H54 (cell line): ENCODE measurements around the gene PDPR.
"Not testable (repeated sequence)": the region's sequence is repeated elsewhere in the genome, so short reads cannot be mapped to it uniquely, and the experiment has no call there.

Experiments
- DNase-seq: peaks from one replicate; pipeline ENCODE4 v3.0.0; 2011; ENCODE audit warnings: low spot score, mixed read lengths; ENCODE audit not compliant: insufficient read length
- FAIRE-seq: peaks from 3 replicates; lab custom pipeline; 2011; peaks lifted over from hg19 to GRCh38; lab: Jason Lieb, UNC
- POLR2A ChIP-seq: IDR thresholded peaks from 2 replicates; pipeline ENCODE4 v1.6.1; 2011; ENCODE audit warnings: low read depth, mild to moderate bottlenecking, low read length

Gene PDPR

DNA sequence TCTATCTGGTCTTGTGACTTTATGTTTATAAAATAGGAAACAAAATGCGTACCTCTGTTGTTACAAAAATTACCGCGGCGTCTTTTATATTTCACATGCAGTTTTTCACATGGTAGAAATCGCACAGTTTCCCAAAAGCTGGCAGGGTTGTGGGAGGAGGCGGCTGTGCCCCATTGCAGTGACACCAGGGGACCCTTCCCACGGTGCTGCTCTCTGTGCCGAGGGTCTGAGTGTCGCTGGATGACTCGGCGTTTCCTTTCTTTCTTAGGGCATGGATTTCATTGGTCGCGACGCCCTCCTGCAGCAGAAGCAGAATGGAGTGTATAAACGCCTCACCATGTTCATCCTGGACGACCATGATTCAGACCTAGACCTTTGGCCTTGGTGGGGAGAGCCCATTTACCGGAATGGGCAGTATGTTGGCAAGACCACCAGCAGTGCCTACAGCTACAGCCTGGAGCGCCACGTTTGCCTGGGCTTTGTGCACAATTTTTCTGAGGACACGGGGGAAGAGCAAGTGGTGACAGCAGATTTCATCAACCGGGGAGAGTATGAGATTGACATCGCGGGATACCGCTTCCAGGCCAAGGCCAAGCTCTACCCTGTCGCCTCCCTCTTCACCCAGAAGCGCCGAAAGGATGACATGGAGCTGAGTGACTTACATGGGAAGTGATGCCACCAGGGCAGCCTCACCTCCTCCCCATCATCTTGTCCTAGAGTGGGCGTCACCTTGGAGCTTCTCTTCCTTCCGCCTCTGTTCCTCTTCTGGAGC, 42.3 kb downstream of the PDPR start:
- no peak for DNase-seq
- no peak for TF ChIP-seq POLR2A
- FAIRE-seq, result no peak

DNA sequence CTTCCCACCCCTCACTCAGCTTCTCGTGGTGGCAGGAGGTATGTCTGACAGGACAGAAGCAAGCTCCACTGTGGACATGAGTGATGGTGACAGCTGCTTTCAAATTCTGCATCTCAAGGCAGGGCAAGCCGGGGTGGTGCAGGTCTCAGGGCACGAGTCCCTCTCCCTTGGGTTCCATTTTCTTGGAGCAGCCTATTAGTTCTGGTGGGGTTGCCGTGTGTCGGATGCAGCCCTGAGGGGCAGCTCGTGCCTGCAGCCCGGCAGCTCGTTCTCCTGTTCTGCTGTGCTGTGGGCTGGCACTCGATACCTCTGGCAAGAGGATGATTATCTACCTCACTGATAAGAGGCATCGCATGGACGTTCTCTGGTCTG, 43.0 kb downstream of the PDPR start:
- DNase-seq (no peak), FAIRE-seq (no peak)
- TF ChIP-seq POLR2A, result no peak; the same call in 1 of the 2 replicates

DNA sequence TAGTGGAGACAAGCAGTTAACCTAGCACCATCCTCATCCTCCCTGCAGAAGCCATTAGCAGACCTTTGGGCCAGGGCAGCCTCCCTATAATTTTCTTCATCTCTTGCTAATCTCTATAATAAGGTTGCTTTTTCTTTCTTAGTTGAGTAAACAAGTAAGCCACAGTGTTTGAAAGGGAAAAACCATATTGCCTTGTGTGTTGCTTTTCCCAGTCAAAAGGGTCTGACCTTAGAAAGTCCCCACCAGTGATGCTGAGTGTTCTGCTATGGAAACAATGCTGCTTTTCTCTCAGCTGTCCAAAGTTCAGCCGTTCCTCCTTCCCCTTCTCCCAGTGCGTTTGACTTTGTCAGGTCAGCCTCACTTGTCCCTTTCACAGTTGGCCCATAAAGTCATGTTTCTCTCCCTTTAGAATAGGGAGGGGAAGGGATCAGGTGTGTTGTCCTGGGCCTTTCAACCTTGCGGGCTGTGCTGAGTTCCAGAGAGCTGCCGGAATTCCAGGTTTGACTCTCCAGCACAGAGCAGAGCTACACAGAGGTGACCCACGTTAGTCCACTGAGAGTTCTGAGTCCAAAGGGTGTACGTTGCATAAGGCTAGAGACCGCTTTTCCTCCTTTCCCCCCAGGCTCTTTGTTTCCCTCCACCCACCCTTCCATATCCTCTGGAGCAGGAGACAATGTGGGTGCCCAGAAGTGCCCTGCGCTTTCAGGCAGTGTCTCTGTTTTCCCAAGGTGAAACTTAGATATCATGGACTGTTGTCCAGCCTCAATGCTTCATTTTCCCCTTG, 43.5 kb downstream of the PDPR start:
- FAIRE-seq (no peak), DNase-seq (no peak)
- no peak for TF ChIP-seq POLR2A

DNA sequence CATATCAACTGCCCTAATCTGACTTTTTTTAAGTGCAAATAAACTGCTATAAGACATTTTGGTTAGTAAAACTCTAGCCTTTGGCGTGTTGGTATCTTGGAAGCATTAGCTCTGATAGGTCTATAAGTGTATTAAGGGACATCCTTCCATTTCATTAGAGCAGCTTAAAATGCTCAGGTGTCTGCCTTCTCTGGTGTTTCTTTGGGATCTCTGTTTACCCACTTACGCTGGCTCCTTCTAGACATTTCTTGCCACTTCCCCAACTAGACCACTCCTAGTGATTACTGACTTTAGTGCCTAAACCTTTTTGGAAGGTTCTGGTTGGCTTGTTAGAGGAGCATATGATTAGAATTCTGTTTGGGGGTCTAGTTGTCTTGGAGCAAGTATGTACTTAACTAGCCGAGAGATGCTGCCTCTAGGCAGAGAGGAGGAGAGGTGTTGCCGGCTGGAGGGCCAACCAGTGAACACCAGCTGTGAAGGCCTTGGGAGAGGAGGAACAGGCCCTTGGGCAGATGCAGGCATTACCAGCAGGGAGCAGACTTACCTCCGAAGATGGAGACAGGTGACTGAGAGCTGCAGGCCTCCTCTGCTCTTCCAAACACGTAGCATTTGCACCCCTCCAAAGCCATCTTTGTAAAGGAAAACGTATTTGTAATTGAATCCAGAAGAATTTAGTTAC, 44.3 kb downstream of the PDPR start:
- FAIRE-seq, result no peak
- TF ChIP-seq POLR2A, result no peak
- no peak for DNase-seq

DNA sequence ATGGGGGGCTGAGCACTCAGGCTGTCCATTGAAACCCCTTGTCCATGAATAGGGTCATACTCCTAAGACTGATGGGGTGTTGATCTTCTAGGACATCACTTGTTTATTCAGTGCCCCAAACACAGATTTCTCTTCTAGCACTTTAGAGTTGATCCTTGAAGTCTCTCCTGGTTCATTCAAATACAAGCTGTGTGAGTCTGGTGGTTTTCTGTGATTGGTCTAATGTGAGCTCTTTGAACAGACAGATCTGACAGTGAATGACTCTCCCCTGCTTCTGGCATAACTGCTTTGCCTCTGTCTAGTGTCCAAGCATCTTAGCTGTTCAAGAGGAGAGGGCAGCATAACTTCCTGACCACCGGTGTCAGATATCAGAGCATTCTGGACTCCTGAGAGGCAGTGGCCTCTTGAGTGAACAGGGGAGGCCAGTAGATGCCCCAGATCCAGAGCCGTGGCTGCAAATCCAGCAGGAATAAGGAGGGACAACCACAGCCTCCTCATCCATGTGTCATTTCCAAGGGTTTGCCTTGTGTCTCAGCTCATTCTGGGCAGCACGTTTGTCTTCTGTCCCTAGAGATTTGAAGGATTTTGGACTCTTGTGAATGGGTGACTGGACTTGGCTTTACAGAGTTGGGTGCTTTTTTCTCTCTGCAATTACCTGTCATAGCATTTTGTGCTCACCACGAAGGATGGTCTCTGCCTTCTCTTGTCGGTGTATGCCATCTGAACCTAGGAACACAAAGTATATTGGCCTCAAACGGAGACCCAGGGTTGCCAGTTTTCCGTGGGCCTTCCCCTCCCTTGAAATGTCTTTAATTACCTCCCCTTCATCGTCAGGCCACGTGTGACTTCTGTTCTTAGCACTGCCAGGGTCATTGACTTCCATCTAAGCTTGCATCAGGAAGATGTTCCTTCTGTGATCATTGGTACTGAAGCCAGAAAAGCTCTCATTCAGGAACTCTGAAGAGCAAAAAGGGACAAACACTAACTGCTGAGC, 45.5 kb downstream of the PDPR start:
- FAIRE-seq, result no peak
- no peak for DNase-seq
- no peak for TF ChIP-seq POLR2A

DNA sequence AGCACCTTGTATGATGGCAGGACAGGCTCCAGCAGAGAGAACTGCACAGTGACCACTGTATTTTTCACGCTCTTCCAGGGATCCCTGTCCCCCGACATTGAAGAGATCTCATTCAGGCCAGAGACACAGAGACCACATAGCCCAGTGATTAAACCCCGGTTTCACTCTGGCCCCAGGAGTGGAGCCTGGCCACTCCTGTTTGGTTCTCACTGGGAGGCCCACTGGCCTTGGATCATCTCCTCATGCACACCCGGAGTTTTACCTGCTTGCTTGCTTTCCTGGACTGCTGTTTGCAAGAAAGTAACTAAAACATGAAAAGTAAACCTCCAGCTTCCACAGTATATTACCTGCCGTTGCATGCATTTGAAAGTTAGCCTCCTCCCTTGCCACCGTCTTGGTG, 46.3 kb downstream of the PDPR start:
- FAIRE-seq, result no peak
- DNase-seq, result no peak
- no peak for TF ChIP-seq POLR2A

DNA sequence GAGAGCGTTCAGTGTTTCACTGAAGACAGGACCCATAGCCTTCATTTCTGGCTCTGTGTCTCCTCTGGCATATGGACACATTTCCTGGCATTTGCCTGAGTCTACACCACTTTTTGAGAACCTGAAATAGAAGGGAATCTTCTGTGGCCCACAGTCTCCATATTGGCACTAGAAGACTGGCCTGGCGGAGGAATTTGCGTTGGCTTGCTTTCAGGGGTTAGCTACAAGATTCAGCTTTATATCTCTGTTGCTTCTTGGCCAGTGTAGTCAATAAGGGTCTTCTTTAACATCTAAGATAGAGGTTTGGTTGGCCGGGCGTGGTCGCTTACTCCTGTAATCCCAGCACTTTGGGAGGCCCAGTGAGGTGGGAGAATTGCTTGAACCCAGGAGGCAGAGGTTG, 46.7 kb downstream of the PDPR start:
- no peak for FAIRE-seq
- no peak for TF ChIP-seq POLR2A
- DNase-seq, result no peak

DNA sequence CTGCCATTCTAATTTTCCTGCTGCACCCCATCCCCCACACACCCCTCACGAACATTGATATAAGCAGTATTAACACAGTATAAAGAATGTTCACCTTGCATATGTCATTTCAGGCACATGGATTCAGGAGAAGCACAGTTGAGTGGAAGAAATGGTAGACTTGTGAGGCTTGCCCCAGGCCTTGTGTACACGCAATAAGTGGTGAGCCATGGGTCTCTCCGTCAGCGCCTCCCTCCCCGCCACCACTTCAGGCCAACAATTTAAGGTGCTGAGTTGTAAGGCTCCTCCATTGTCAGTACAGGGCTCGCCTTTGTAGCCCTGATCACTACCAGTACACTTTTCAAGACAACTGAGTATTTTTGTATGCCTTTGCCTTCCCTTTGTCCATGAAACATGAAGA, 47.2 kb downstream of the PDPR start:
- FAIRE-seq (no peak), DNase-seq (no peak)

DNA sequence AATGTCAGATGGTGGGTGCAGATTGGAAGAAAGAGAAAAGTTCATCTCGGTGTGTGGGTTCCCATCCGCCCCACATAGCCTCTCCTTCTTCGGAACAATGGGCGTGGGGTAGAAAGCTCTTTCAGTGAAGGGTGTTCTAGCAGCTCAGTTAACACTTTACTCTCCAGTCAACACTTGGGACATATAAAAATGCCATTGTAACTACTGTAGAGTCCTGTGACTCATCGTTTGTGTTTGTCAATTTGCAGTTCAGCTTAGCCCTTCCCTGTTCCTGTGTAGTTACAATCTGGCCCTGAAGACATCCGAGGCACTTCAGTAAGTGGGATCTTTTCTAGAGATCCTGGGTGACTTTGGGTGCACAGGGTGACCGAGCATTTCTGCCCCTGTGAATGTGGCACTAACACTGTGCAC, 47.9 kb downstream of the PDPR start:
- no peak for FAIRE-seq
- no peak for TF ChIP-seq POLR2A

More for the DNA sequence above, 47.2 kb downstream of the PDPR start:
- TF ChIP-seq POLR2A, result no peak

DNA sequence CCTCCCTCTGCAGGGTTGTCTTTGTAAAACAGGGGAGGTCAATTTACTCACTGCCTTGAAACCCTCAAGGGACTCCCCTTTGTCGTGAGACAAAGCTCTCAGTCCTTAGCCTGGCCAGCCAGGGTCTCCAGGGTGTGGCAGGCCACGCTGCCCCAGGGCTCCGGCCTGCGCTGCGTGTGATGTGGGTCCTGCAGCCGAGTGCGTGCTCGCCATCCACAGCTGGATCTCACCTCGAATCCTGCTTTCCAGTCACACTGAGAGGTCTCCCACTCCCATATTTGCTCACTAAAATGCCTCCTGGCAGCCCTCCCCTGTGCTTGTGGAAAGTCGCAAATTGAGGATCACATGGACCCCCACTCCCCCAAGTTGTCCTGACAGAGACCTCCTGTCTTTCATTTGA, 49.5 kb downstream of the PDPR start:
- FAIRE-seq (no peak), DNase-seq (no peak)
- no peak for TF ChIP-seq POLR2A

More for the DNA sequence above, 47.9 kb downstream of the PDPR start:
- DNase-seq, result peak; percentile 95

DNA sequence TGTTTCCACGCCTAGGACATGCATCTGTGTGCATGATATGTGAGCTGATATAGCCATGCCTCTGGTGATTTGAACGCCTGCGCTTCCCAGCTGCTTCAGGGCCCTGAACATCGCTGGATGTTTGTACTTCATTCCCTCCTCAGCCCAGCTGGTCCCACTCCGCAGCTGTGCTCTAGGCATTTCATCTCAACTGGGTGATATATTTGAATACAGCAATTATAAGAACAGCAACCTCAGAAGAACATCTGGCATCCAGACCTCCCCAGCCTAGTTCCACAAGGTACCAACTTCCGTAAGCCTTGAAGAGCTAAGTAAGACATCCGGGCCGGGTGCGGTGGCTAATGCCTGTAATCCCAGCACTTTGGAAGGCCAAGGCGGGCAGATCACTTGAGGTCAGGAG, 52.6 kb downstream of the PDPR start:
- FAIRE-seq, DNase-seq: not testable (repeated sequence)

DNA sequence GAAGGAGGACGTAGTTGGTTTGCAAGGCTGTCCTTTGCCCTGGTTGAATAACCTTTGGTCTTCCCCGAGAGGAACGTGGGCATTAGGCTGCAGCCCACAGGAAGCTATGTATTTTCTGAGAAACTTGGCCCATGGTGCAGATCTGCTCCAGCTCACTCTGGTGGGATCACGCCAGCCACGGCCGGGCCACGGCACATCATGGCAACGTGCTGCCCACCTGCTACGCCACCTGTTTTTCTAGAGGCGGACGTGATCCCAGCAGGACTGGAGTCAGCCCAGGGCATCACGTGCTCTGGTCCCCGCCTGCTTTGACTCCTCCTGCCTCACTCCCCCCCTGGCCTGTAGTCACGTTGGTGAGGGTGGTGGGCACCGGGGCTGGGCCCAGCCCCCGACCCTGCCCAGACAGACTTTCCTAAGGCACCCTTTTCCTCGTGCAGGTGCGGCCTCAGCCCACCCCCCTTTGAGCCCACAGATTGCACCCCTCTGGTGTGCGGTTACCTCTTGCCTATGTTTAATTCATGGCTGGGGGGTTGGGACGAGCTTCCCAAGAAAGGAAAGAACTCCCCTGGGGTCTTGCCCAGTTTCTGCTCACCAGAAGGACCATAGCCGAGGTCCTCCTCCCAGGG, 59.2 kb downstream of the PDPR start, which contains the start of gene CLEC18C:
Gene CLEC18C, plus strand, starts transcription at position 576 of the 626 bp plus-strand sequence. CDS start 492 bp downstream, outside the sequence.
- DNase-seq, FAIRE-seq: not testable (repeated sequence)

DNA sequence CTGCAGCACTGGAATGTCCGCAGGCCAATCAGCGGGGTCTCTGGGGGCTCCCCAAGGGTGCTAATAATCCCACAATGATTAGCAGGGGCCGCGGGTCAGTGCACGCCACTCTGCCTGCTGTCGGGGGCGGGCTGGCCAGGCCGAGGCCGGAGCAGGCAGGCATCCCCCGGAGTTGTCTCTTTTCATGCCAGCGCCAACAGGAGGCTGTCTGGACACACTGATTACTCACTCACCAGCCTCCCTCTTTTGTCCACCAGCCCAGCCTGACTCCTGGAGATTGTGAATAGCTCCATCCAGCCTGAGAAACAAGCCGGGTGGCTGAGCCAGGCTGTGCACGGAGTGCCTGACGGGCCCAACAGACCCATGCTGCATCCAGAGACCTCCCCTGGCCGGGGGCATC, 59.8 kb downstream of the PDPR start:
- DNase-seq, result not testable (repeated sequence)
- FAIRE-seq, result peak; percentile 15

DNA sequence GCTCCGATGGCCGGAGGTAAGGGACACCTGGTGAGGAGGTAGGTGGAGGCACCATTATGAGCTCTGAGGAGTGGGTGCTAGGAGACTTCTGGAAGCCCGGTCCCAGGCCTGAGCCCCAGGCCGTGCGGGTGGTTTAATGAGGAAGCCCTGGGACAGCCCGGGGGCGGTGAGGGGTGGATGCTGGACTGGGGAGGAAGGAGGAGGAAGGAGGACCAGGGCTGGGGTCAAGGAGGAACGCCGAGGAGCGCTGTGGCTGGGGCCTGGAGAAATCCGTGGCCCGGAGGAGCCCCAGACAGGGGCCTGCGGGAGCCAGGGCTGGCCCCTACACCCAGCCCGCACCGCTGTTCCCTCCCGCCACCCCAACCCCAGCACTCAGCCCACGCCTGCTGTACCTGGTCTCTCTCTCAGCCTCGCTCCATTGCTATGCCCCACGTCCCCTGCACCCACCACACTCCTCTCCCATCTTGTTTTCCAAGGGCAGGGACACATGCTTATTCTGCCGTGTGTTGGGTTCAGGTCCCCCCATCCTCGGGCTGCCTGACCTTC, 60.3 kb downstream of the PDPR start:
- not testable (repeated sequence) for DNase-seq, FAIRE-seq

DNA sequence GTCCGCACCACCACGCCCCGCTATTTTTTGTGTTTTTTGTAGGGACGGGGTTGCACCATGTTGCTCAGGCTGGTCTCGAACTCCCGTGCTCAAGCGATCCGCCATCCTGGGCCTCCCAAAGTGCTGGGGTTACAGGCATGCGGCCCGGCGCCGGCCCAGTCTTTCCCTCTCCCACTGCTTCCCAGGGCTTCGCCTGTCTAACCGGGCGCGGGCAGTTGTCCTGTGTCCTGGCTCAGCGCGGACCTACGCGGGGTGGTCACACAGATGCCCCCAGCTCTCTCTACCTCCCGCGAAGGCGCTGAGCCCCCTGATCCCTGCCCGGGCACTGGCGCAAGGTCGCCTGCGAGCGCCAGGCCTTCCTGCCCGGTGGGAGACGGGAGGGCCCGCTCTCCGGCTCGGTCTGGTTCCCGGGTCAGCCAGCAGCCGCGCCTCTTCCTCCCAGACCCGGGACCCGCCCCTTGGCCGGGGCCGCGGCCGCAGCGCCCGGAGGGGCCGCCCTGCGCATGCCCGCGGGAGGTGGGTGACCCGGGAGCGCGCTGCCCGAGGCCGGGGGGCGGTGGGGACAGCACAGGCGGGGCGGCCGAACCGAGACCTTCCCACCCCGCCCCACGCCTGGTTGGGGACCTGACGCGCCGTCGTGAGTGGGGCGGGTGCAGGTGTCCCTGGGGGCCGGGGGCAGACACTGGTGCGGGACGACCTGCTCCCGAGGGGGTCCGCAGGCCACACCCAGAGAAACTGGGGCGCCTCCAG, 73.9 kb downstream of the PDPR start:
- DNase-seq, FAIRE-seq: not testable (repeated sequence)

DNA sequence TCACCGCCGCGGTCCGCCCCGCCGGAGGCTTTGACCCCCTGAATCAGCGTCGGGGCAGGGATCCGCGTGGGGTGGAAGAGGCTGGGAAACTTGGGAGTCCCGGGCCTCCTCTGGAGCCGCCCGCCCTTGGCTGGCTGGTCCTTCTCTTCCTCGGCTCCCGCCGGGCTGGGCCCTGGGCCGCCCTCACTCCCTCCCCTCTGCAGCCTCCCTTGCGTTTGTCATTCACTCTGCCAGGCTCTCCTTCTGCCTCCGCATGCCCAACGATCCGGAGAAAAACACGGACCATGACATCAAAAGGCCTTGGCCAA, 74.4 kb downstream of the PDPR start:
- not testable (repeated sequence) for FAIRE-seq, DNase-seq

DNA sequence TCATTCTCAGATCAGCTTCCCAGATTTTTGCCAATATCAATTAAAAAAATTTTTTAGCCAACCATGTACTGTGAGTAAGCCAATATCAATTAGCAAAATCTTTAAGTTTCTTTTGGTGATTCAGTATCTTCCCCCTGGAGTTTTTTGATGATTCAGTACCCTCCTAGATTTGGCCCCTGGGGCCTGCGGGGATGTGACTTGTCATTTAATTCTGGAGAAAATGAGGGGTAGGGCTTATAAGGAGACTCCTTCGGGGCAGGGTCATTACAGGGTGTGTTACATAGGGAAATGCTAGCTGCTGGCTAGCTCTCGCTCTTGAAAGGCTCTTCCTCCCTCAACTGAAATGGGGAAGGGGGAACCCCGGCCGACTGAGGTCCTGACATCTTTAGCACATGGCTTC, 76.4 kb downstream of the PDPR start:
- not testable (repeated sequence) for FAIRE-seq, DNase-seq
